SK-N-MC (cell line): ENCODE data around the gene EIF6.

Source experiments
- EZH2 ChIP-seq: fragments of 200-600 bp; sonication (generic); IDR thresholded peaks from one replicate; pipeline ENCODE4 v1.6.1; 2017; ENCODE audit warnings: antibody characterized with exemption
- POLR2AphosphoS5 ChIP-seq: IDR thresholded peaks from 2 replicates; pipeline ENCODE4 v1.6.1; 2012; ENCODE audit warnings: mild to moderate bottlenecking, low read depth, low read length, borderline replicate concordance

DNA sequence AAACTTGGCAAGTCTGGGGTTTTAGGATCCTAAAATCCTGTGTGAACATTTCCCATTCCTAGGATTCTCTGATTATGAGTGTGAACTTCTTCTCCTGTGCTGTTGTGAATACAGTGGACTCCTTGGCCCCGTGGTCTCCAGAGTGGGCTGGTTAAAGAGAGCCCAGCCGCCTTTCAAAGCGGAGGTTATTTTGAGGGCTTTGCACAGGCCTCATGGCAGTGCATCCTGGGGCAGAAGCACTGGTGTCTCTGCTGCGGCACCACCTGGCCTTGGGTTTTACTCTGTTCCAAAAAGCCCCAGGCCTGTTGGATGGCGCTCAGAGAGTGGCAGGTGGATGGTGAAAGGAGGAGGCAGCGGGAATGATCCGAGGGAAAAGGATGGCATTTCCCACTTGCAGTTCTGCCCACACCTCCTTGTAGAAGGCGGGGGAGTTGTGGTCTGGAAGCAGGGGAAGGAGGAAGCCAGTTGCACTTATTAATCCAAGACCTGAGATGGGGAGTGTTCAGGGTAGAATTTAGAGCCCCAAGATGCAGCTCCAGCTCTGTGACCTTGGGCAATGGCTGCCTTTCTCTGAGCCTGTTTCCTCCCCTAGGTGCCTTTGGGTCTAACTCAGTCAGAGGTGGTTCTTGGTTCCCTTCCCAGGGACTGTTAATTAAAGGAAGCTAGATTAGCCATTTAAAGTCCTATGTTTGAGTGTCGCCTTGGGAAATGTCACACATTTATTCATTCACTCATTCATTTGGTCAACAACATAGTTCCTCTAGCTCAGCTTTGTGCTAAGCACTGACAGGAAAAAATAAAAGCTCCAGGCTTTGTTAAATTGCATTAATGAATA is 35.7 kb downstream of the EIF6 start:
- no peak for TF ChIP-seq POLR2AphosphoS5
- no peak for TF ChIP-seq EZH2
